SK-N-SH (cell line): ENCODE measurements around the gene SCAMP3. TPM values are rescaled to one million over a fixed set of nuclear protein-coding genes. Genes with fewer than 3 reads are reported as not detected.

Experiments used
- CTCF ChIA-PET: fragments of 300-600, 350-600 bp; formaldehyde crosslinking; extraction: SDS; loops from one replicate; lab custom pipeline; 2021; lab: Yijun Ruan, JAX
- POLR2A ChIA-PET: fragments of 350-600 bp; sonication (Branson Sonifier 250); formaldehyde crosslinking; extraction: SDS; loops from one replicate; lab custom pipeline; 2020; ENCODE audit warnings: antibody characterized with exemption, inconsistent platforms; lab: Yijun Ruan, JAX
- DNase-seq: peaks from one replicate; pipeline ENCODE4 v3.0.0; 2012
- H2AFZ ChIP-seq: fragments of 200-600 bp; sonication (generic); 2 replicates; pipeline ENCODE4 v1.8.1; 2016; ENCODE audit warnings: antibody characterized with exemption, mild to moderate bottlenecking, low read depth
- H3F3A ChIP-seq: fragments of 200-600 bp; sonication (generic); replicated peaks from 2 replicates; pipeline ENCODE3; 2016; ENCODE audit warnings: antibody characterized with exemption, mild to moderate bottlenecking; ENCODE audit not compliant: insufficient read depth
- H3K27ac ChIP-seq, 2 experiments: fragments of 200-500 bp in 1 of 2; fragments of 200-600 bp in 1 of 2; sonication (Bioruptor generic) in 1 of 2; sonication (generic), shearing (Covaris generic) in 1 of 2; 2 replicates each; pipeline versions ENCODE4 v1.5.1 to v1.6.1; 2014 to 2016; ENCODE audit warnings: low read depth in 2 of 2, inconsistent platforms in 1 of 2, low read length in 1 of 2, mild to moderate bottlenecking in 1 of 2, mixed read lengths in 1 of 2
- H3K27me3 ChIP-seq: fragments of 200-600 bp; sonication (generic), shearing (Covaris generic); 2 replicates; pipeline ENCODE4 v1.6.1; 2016; ENCODE audit warnings: mixed run types; ENCODE audit not compliant: insufficient read depth
- H3K36me3 ChIP-seq, 2 experiments: fragments of 200-500 bp in 1 of 2; fragments of 200-600 bp in 1 of 2; sonication (Bioruptor generic) in 1 of 2; sonication (generic) in 1 of 2; replicated peaks in 1 of 2; 2 replicates each; pipeline versions ENCODE3 to v1.5.1; 2014 to 2016; ENCODE audit warnings: low read length in 1 of 2, mild to moderate bottlenecking in 1 of 2; ENCODE audit not compliant: insufficient read depth in 2 of 2, control insufficient read depth in 1 of 2
- H3K4me1 ChIP-seq, 2 experiments: fragments of 200-500 bp in 1 of 2; fragments of 200-600 bp in 1 of 2; sonication (Bioruptor generic) in 1 of 2; sonication (generic), shearing (Covaris generic) in 1 of 2; 2 replicates each; pipeline versions ENCODE4 v1.5.1 to v1.6.1; 2014 to 2016; ENCODE audit warnings: low read depth in 1 of 2, low read length in 1 of 2, mixed run types in 1 of 2; ENCODE audit not compliant: insufficient read depth in 2 of 2, control insufficient read depth in 1 of 2
- H3K4me2 ChIP-seq: fragments of 200-600 bp; sonication (generic), shearing (Covaris generic); 2 replicates; pipeline ENCODE4 v1.6.1; 2017; ENCODE audit warnings: mixed run types
- H3K4me3 ChIP-seq, 2 experiments: fragments of 200-500 bp in 1 of 2; fragments of 200-600 bp in 1 of 2; sonication (Bioruptor generic) in 1 of 2; sonication (generic), shearing (Covaris generic) in 1 of 2; 2 replicates each; pipeline versions ENCODE4 v1.5.1 to v1.8.1; 2014 to 2016; ENCODE audit warnings: low read depth in 2 of 2, inconsistent platforms in 1 of 2, low read length in 1 of 2, mild to moderate bottlenecking in 1 of 2, mixed read lengths in 1 of 2, moderate library complexity in 1 of 2
- H3K79me2 ChIP-seq: fragments of 200-600 bp; sonication (generic); 2 replicates; pipeline ENCODE4 v1.8.1; 2017; ENCODE audit warnings: mild to moderate bottlenecking; ENCODE audit not compliant: insufficient read depth
- H3K9ac ChIP-seq: fragments of 200-600 bp; sonication (generic); 2 replicates; pipeline ENCODE4 v1.6.1; 2017; ENCODE audit warnings: mixed run types
- H3K9me2 ChIP-seq: fragments of 200-600 bp; sonication (generic); 2 replicates; pipeline ENCODE4 v1.6.1; 2017; ENCODE audit warnings: mixed run types
- H3K9me3 ChIP-seq: fragments of 200-600 bp; sonication (generic); 2 replicates; pipeline ENCODE4 v1.6.1; 2017; ENCODE audit warnings: mixed run types, mild to moderate bottlenecking, moderate library complexity
- H4K20me1 ChIP-seq: fragments of 200-600 bp; sonication (generic); 2 replicates; pipeline ENCODE4 v1.6.1; 2017; ENCODE audit warnings: mild to moderate bottlenecking, mixed run types; ENCODE audit not compliant: insufficient read depth
- CHD2 ChIP-seq: fragments of 150-350 bp; IDR thresholded peaks from 2 replicates; pipeline ENCODE4 v1.6.1; 2018; ENCODE audit warnings: low read length; ENCODE audit not compliant: partially characterized antibody
- ELF1 ChIP-seq: IDR thresholded peaks from 2 replicates; pipeline ENCODE4 v1.4.0; 2012
- EP300 ChIP-seq, 2 experiments: IDR thresholded peaks; 2 replicates each; pipeline versions ENCODE4 v1.4.0 to v1.6.1; 2012; ENCODE audit warnings: borderline replicate concordance in 1 of 2, low read depth in 1 of 2, low read length in 1 of 2
- EZH2phosphoT487 ChIP-seq: fragments of 200-600 bp; sonication (generic); IDR thresholded peaks from 2 replicates; pipeline ENCODE4 v1.6.1; 2017; ENCODE audit warnings: low read depth, mixed run types, mild to moderate bottlenecking, antibody characterized with exemption, moderate library complexity, borderline replicate concordance
- FOSL2 ChIP-seq: IDR thresholded peaks from 2 replicates; pipeline ENCODE4 v1.4.0; 2012; ENCODE audit warnings: low read depth, mild to moderate bottlenecking, moderate library complexity, borderline replicate concordance
- FOXJ3 ChIP-seq: sonication (generic); formaldehyde crosslinking; IDR thresholded peaks from 2 replicates; pipeline ENCODE4 v1.5.1; 2020; ENCODE audit warnings: mild to moderate bottlenecking, missing genetic modification reagents
- FOXM1 ChIP-seq: IDR thresholded peaks from 2 replicates; pipeline ENCODE4 v1.4.0; 2012; ENCODE audit warnings: low read depth, mild to moderate bottlenecking
- GATA2 ChIP-seq: sonication (generic); formaldehyde crosslinking; IDR thresholded peaks from 2 replicates; pipeline ENCODE4 v1.5.0; 2020; ENCODE audit warnings: mild to moderate bottlenecking, missing genetic modification reagents
- JUND ChIP-seq: IDR thresholded peaks from 2 replicates; pipeline ENCODE4 v1.4.0; 2012
- MXI1 ChIP-seq: IDR thresholded peaks from 2 replicates; pipeline ENCODE4 v1.6.1; 2012; ENCODE audit warnings: mild to moderate bottlenecking, low read depth, low read length, improper control_type of control experiment
- NFIC ChIP-seq: IDR thresholded peaks from 2 replicates; pipeline ENCODE4 v1.4.0; 2012; ENCODE audit warnings: borderline replicate concordance
- NRF1 ChIP-seq: IDR thresholded peaks from 2 replicates; pipeline ENCODE4 v1.6.1; 2012; ENCODE audit warnings: low read depth, mild to moderate bottlenecking, low read length
- POLR2AphosphoS5 ChIP-seq: IDR thresholded peaks from 2 replicates; pipeline ENCODE4 v1.6.1; 2012; ENCODE audit warnings: low read depth, low read length
- RCOR1 ChIP-seq: fragments of 150-350 bp; IDR thresholded peaks from 2 replicates; pipeline ENCODE4 v1.6.1; 2017; ENCODE audit warnings: antibody characterized with exemption, low read length
- SMC3 ChIP-seq: IDR thresholded peaks from 2 replicates; pipeline ENCODE4 v1.6.1; 2012; ENCODE audit warnings: low read depth, low read length, improper control_type of control experiment
- YY1 ChIP-seq: IDR thresholded peaks from 2 replicates; pipeline ENCODE4 v1.4.0; 2012; ENCODE audit warnings: low read depth, mild to moderate bottlenecking
- WGBS: methylation state at CpG from one replicate; pipeline ENCODE4 v1.1.6; 2017; ENCODE audit warnings: low lambda C conversion rate; 5-methylcytosine and 5-hydroxymethylcytosine counted together
- polyA plus RNA-seq, 3 experiments: library from polyadenylated mRNA; depleted of rRNA; stranded (reverse); fragments of >200 nt; gene quantifications; 2 replicates each; pipeline ENCODE4 v1.2.3, GENCODE V29; 2012
- TF ChIP-seq, protein P1 (sequence below): IDR thresholded peaks from 2 replicates; pipeline ENCODE4 v1.4.0; 2012; ENCODE audit warnings: low read depth
- TF ChIP-seq, protein P2 (sequence below): fragments of 150-350 bp; IDR thresholded peaks from 2 replicates; pipeline ENCODE4 v1.6.1; 2017; ENCODE audit warnings: antibody characterized with exemption, low read length, low read depth, borderline replicate concordance
- TF ChIP-seq, protein P3 (sequence below): IDR thresholded peaks from 2 replicates; pipeline ENCODE4 v1.4.0; 2012; ENCODE audit warnings: low read depth, borderline replicate concordance
- TF ChIP-seq, protein P4 (sequence below): IDR thresholded peaks from 2 replicates; pipeline ENCODE4 v1.4.0; 2012; ENCODE audit warnings: low read depth, borderline replicate concordance
- TF ChIP-seq, protein P5 (sequence below): fragments of 200-600 bp; sonication (generic); IDR thresholded peaks from 2 replicates; pipeline ENCODE4 v1.6.1; 2017; ENCODE audit warnings: antibody characterized with exemption, mild to moderate bottlenecking, moderate library complexity
- TF ChIP-seq, protein P6 (sequence below): IDR thresholded peaks from 2 replicates; pipeline ENCODE4 v1.6.1; 2012; ENCODE audit warnings: mild to moderate bottlenecking, low read depth, low read length, moderate library complexity

SCAMP3 gene
- 193 and 225 TPM in 2 replicates for polyA plus RNA-seq (2012; rRNA removed)
- 115 and 149 TPM in 2 replicates for polyA plus RNA-seq (2012; cell fraction: cytosol; rRNA removed)
- polyA plus RNA-seq (2012; cell fraction: nucleus; rRNA removed): 125 and 162 TPM in 2 replicates

DNA sequence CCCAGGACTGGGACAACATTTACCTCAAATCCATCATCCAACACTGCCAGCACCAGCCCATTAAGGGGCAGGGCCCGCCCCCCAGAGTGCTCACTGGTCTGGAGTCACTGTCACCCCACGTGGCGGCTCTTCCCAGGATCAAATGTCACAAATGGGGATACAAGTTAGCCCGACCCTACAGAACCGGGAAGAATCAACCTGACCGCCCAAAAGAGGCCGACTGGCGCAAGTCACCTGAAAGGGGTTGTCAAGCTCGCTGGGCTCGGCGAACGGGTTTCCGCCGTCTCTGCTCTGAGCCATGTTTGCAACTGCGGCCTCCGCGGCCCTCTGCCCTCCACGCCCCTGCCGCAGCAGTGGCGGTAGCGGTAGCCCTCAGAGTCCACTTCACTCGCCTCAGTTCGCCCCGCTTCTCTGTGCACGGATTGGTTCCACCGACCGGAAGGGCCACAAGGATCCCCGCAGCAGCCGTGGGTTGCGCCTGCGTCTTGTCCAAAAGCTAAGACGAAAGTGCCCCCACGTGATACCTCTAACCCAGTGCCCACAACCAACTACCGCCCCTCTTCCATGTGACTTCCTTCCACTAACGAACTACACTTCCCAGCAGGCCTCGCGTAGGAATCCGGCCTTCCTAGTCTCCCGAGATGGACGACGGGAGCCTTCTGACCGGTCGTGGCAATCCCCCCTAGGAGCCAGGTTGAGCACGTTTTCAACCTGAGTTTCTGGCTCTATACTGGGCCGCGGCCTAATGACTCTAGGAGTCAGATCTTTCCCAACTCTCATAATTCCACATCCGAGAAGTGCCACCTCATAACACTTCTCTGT is at the start of gene SCAMP3:
Gene SCAMP3 (minus strand): TSS at position 509 of the 822 bp plus-strand sequence. CDS start 209 bp downstream, at position 300.
- Histone ChIP-seq H3K79me2 (peaks cover 21% of the 10 kb centered on the region), H3K4me1 (peaks cover 0 to 15% of the 10 kb centered on the region in 2 experiments; a peak in 2 of 4 replicates), H3F3A (peaks cover 59% of the 10 kb centered on the region), H3K27ac (peak within 1 kb of the TSS; percentile 75 to 92), H3K27me3 (no peaks in the 10 kb centered on the region), H3K4me2 (peak within 1 kb of the TSS; percentile 96), H4K20me1 (no peaks in the 10 kb centered on the region), H3K4me3 (peak within 1 kb of the TSS; percentile 93 to 94), H2AFZ (peak within 1 kb of the TSS; percentile 55), H3K36me3 (peaks cover 31 to 56% of the 10 kb centered on the region in 2 experiments), H3K9ac (peak within 1 kb of the TSS; percentile 84), H3K9me2 (no peaks in the 10 kb centered on the region), H3K9me3 (no peaks in the 10 kb centered on the region)
- ChIA-PET POLR2A (interaction anchor here (0.6 to 1.7 kb wide), 11 partner anchors 10 to 66 kb away, joined by 3 to 13 read pairs (median 4); partner anchors contain the start of genes CLK2, FDPS, HCN3 and RUSC1), CTCF (interaction anchor here (0.8 to 4.4 kb wide), 8 partner anchors 11 to 90 kb away, joined by 3 to 66 read pairs (median 4); partner anchors contain the start of genes KRTCAP2 and TRIM46)
- DNase-seq: peak; percentile 95
- 3% methylated on average over 29 of the region's 47 CpGs for WGBS
- TF ChIP-seq, protein P1, sequence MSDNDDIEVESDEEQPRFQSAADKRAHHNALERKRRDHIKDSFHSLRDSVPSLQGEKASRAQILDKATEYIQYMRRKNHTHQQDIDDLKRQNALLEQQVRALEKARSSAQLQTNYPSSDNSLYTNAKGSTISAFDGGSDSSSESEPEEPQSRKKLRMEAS: peak; percentile 71
- TF ChIP-seq SMC3 (no peak), FOXJ3 (no peak; the same call in 1 of the 2 replicates), POLR2AphosphoS5 (peak; percentile 97), CHD2 (peak; percentile 98), EZH2phosphoT487 (no peak), FOXM1 (no peak), ELF1 (peak; percentile 91), NRF1 (peak; percentile 90), YY1 (no peak), GATA2 (CRISPR knock-in tag) (no peak), EP300 (IDR thresholded peaks at IDR 0.05; ENCODE audit: borderline replicate concordance in 1 of 2, low read depth in 1 of 2, low read length in 1 of 2) (no peak), MXI1 (peak; percentile 83), FOSL2 (no peak), NFIC (no peak), RCOR1 (no peak), JUND (peak; percentile 10; the same call in 1 of the 2 replicates)
- TF ChIP-seq, protein P2, sequence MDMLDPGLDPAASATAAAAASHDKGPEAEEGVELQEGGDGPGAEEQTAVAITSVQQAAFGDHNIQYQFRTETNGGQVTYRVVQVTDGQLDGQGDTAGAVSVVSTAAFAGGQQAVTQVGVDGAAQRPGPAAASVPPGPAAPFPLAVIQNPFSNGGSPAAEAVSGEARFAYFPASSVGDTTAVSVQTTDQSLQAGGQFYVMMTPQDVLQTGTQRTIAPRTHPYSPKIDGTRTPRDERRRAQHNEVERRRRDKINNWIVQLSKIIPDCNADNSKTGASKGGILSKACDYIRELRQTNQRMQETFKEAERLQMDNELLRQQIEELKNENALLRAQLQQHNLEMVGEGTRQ: peak; percentile 94
- TF ChIP-seq, protein P3, sequence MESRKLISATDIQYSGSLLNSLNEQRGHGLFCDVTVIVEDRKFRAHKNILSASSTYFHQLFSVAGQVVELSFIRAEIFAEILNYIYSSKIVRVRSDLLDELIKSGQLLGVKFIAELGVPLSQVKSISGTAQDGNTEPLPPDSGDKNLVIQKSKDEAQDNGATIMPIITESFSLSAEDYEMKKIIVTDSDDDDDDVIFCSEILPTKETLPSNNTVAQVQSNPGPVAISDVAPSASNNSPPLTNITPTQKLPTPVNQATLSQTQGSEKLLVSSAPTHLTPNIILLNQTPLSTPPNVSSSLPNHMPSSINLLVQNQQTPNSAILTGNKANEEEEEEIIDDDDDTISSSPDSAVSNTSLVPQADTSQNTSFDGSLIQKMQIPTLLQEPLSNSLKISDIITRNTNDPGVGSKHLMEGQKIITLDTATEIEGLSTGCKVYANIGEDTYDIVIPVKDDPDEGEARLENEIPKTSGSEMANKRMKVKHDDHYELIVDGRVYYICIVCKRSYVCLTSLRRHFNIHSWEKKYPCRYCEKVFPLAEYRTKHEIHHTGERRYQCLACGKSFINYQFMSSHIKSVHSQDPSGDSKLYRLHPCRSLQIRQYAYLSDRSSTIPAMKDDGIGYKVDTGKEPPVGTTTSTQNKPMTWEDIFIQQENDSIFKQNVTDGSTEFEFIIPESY: peak; percentile 91
- TF ChIP-seq, protein P4, sequence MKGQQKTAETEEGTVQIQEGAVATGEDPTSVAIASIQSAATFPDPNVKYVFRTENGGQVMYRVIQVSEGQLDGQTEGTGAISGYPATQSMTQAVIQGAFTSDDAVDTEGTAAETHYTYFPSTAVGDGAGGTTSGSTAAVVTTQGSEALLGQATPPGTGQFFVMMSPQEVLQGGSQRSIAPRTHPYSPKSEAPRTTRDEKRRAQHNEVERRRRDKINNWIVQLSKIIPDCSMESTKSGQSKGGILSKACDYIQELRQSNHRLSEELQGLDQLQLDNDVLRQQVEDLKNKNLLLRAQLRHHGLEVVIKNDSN: peak; percentile 97
- TF ChIP-seq, protein P5, sequence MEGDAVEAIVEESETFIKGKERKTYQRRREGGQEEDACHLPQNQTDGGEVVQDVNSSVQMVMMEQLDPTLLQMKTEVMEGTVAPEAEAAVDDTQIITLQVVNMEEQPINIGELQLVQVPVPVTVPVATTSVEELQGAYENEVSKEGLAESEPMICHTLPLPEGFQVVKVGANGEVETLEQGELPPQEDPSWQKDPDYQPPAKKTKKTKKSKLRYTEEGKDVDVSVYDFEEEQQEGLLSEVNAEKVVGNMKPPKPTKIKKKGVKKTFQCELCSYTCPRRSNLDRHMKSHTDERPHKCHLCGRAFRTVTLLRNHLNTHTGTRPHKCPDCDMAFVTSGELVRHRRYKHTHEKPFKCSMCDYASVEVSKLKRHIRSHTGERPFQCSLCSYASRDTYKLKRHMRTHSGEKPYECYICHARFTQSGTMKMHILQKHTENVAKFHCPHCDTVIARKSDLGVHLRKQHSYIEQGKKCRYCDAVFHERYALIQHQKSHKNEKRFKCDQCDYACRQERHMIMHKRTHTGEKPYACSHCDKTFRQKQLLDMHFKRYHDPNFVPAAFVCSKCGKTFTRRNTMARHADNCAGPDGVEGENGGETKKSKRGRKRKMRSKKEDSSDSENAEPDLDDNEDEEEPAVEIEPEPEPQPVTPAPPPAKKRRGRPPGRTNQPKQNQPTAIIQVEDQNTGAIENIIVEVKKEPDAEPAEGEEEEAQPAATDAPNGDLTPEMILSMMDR: 0 out of 2 replicates have a peak, but pooled peaks have one; percentile 1
- TF ChIP-seq, protein P6, sequence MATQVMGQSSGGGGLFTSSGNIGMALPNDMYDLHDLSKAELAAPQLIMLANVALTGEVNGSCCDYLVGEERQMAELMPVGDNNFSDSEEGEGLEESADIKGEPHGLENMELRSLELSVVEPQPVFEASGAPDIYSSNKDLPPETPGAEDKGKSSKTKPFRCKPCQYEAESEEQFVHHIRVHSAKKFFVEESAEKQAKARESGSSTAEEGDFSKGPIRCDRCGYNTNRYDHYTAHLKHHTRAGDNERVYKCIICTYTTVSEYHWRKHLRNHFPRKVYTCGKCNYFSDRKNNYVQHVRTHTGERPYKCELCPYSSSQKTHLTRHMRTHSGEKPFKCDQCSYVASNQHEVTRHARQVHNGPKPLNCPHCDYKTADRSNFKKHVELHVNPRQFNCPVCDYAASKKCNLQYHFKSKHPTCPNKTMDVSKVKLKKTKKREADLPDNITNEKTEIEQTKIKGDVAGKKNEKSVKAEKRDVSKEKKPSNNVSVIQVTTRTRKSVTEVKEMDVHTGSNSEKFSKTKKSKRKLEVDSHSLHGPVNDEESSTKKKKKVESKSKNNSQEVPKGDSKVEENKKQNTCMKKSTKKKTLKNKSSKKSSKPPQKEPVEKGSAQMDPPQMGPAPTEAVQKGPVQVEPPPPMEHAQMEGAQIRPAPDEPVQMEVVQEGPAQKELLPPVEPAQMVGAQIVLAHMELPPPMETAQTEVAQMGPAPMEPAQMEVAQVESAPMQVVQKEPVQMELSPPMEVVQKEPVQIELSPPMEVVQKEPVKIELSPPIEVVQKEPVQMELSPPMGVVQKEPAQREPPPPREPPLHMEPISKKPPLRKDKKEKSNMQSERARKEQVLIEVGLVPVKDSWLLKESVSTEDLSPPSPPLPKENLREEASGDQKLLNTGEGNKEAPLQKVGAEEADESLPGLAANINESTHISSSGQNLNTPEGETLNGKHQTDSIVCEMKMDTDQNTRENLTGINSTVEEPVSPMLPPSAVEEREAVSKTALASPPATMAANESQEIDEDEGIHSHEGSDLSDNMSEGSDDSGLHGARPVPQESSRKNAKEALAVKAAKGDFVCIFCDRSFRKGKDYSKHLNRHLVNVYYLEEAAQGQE: peak; percentile 7; the same call in 1 of the 2 replicates
